HepG2 (cell line): ENCODE data around the gene GOLGA8K.
"Not testable (repeated sequence)": the region's sequence is repeated elsewhere in the genome, so short reads cannot be mapped to it uniquely, and the experiment has no call there.

ENCODE experiments used
- CTCF ChIP-seq: sonication (generic); formaldehyde crosslinking; IDR thresholded peaks from 2 replicates; pipeline ENCODE4 v1.5.0; 2020; ENCODE audit warnings: mild to moderate bottlenecking, missing genetic modification reagents, moderate library complexity
- MED1 ChIP-seq: sonication (generic); formaldehyde crosslinking; IDR thresholded peaks from 2 replicates; pipeline ENCODE4 v1.4.0; 2020; ENCODE audit warnings: missing genetic modification reagents
- NFATC3 ChIP-seq: sonication (generic); formaldehyde crosslinking; IDR thresholded peaks from 2 replicates; pipeline ENCODE4 v1.5.1; 2020; ENCODE audit warnings: mild to moderate bottlenecking, missing genetic modification reagents
- POLR2A ChIP-seq, 2 experiments: IDR thresholded peaks; 2 replicates each; pipeline ENCODE4 v1.6.1; 2011; ENCODE audit warnings: low read depth in 2 of 2, low read length in 2 of 2, mild to moderate bottlenecking in 1 of 2, moderate library complexity in 1 of 2; ENCODE audit not compliant: insufficient read depth in 1 of 2
- POLR2AphosphoS5 ChIP-seq: IDR thresholded peaks from 2 replicates; pipeline ENCODE4 v1.6.1; 2012; ENCODE audit warnings: low read depth, low read length
- SMYD3 ChIP-seq: sonication (generic); formaldehyde crosslinking; IDR thresholded peaks from 2 replicates; pipeline ENCODE4 v1.8.1; 2023; ENCODE audit warnings: mild to moderate bottlenecking, missing genetic modification reagents
- SPEN ChIP-seq: sonication (generic); formaldehyde crosslinking; IDR thresholded peaks from 2 replicates; pipeline ENCODE4 v1.5.1; 2020; ENCODE audit warnings: low read depth, mild to moderate bottlenecking, missing genetic modification reagents
- ZNF607 ChIP-seq: sonication (generic); formaldehyde crosslinking; IDR thresholded peaks from 2 replicates; pipeline ENCODE4 v1.5.1; 2020; ENCODE audit warnings: missing genetic modification reagents, mild to moderate bottlenecking, borderline replicate concordance

- TF ChIP-seq CTCF (CRISPR knock-in tag); POLR2AphosphoS5; NFATC3; ZNF607 (CRISPR knock-in tag); MED1; POLR2A (IDR thresholded peaks at IDR 0.05; ENCODE audit: insufficient read depth in 1 of 2, low read depth in 2 of 2, low read length in 2 of 2); SMYD3 (CRISPR knock-in tag); SPEN (CRISPR knock-in tag): not testable (repeated sequence)
Measured at GRCh38 chr15:32361662-32362061, 41.4 kb downstream of the GOLGA8K start.
